Activated B cell treated with CpG ODN at 0.5 μM for 24 hours (primary cell): Measurements from ENCODE around the gene TBX6. TPM values are rescaled to one million over a fixed set of nuclear protein-coding genes. Genes with fewer than 3 reads are reported as not detected.
A peak's percentile ranks its signal among the peaks of the same experiment; 100 is the strongest.

Experiments
- ATAC-seq: fragments of 200-7000 bp; cut with Tn5 transposase; one replicate; pipeline ENCODE4 v1.10.0; 2021; ENCODE audit warnings: low read depth, mild to moderate bottlenecking, moderate library complexity
- CTCF ChIA-PET: fragments of 350-600 bp; sonication (Branson Sonifier 250); formaldehyde crosslinking; loops from one replicate; lab custom pipeline; 2021; ENCODE audit warnings: antibody characterized with exemption; lab: Charles Lee
- POLR2A ChIA-PET: fragments of 350-600 bp; sonication (Branson Sonifier 250); formaldehyde crosslinking; loops from one replicate; lab custom pipeline; 2021; ENCODE audit warnings: antibody characterized with exemption; lab: Charles Lee
- DNase-seq: peaks from one replicate; pipeline ENCODE4 v3.0.0; 2022
- H3K27ac Mint-ChIP-seq: one replicate; pipeline ENCODE4 v1.8.0; 2020; ENCODE audit warnings: mixed read lengths
- H3K27me3 Mint-ChIP-seq: one replicate; pipeline ENCODE4 v1.8.0; 2021; ENCODE audit warnings: mixed read lengths
- H3K36me3 Mint-ChIP-seq: one replicate; pipeline ENCODE4 v1.8.0; 2021; ENCODE audit warnings: low read depth, mixed read lengths
- H3K4me1 Mint-ChIP-seq: one replicate; pipeline ENCODE4 v1.8.0; 2021; ENCODE audit warnings: mixed read lengths
- H3K4me3 Mint-ChIP-seq: one replicate; pipeline ENCODE4 v1.8.0; 2020; ENCODE audit warnings: mild to moderate bottlenecking, mixed read lengths
- H3K9me3 Mint-ChIP-seq: one replicate; pipeline ENCODE4 v1.8.0; 2020; ENCODE audit warnings: mixed read lengths
- intact Hi-C: fragments of 100-400 bp; cut with micrococcal nuclease; formaldehyde crosslinking; loops from one replicate; pipeline ENCODE4 v1.15.1; 2024
- total RNA-seq: library from RNA; stranded (reverse); gene quantifications from 2 replicates; pipeline ENCODE4 v1.2.3, GENCODE V29; 2022
- TF ChIP-seq, protein P1 (sequence below): fragments of 200-600 bp; IDR thresholded peaks from one replicate; pipeline ENCODE4 v1.8.0; 2022; ENCODE audit warnings: antibody characterized with exemption, mild to moderate bottlenecking

The TBX6 gene
- total RNA-seq, 1 donor from 2014 or later = 2.3 TPM

DNA sequence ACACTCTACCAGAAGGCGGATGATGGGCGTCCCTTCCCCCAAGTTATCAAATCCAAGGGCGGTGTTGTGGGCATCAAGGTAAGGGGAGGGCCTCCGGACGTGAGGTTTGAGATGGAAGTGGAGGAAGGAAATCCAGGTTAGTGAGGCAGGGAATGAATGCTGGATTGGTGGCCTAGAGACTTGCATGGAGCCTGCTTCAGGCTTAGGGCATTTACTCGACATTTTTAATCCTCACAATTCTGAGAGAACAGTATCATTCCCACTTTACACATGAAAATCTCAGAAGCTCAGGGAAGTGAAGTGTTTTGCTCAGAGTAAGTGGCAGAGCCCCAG lies 24.2 kb downstream of the TBX6 start:
- H3K27me3 Mint-ChIP-seq = no peaks in the 10 kb centered on the region
- TF ChIP-seq, protein P1, sequence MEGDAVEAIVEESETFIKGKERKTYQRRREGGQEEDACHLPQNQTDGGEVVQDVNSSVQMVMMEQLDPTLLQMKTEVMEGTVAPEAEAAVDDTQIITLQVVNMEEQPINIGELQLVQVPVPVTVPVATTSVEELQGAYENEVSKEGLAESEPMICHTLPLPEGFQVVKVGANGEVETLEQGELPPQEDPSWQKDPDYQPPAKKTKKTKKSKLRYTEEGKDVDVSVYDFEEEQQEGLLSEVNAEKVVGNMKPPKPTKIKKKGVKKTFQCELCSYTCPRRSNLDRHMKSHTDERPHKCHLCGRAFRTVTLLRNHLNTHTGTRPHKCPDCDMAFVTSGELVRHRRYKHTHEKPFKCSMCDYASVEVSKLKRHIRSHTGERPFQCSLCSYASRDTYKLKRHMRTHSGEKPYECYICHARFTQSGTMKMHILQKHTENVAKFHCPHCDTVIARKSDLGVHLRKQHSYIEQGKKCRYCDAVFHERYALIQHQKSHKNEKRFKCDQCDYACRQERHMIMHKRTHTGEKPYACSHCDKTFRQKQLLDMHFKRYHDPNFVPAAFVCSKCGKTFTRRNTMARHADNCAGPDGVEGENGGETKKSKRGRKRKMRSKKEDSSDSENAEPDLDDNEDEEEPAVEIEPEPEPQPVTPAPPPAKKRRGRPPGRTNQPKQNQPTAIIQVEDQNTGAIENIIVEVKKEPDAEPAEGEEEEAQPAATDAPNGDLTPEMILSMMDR = no peak
- DNase-seq (no peak), ATAC-seq (no peak)
- ChIA-PET POLR2A (interaction anchor here (3.5 to 4.8 kb wide), 2 partner anchors 8 to 117 kb away, joined by 75 to 89 read pairs; partner anchors contain the start of genes CORO1A and PPP4C), CTCF (interaction anchor here (0.7 kb wide), 1 partner anchor 333 kb away, joined by 3 read pairs; no protein-coding TSS in a partner anchor)
- H3K9me3 Mint-ChIP-seq = no peaks in the 10 kb centered on the region
- H3K4me3 Mint-ChIP-seq = no peak overlapping the region
- H3K36me3 Mint-ChIP-seq = peaks cover 57% of the 10 kb centered on the region
- H3K4me1 Mint-ChIP-seq = peaks cover 35% of the 10 kb centered on the region
- peak overlapping the region; percentile 24 for H3K27ac Mint-ChIP-seq
- intact Hi-C loops = loop anchor here (10.0 kb wide), 2 partner anchors 337 to 587 kb away; partner anchors contain the start of genes FBRS, PRR14 and ZNF771

DNA sequence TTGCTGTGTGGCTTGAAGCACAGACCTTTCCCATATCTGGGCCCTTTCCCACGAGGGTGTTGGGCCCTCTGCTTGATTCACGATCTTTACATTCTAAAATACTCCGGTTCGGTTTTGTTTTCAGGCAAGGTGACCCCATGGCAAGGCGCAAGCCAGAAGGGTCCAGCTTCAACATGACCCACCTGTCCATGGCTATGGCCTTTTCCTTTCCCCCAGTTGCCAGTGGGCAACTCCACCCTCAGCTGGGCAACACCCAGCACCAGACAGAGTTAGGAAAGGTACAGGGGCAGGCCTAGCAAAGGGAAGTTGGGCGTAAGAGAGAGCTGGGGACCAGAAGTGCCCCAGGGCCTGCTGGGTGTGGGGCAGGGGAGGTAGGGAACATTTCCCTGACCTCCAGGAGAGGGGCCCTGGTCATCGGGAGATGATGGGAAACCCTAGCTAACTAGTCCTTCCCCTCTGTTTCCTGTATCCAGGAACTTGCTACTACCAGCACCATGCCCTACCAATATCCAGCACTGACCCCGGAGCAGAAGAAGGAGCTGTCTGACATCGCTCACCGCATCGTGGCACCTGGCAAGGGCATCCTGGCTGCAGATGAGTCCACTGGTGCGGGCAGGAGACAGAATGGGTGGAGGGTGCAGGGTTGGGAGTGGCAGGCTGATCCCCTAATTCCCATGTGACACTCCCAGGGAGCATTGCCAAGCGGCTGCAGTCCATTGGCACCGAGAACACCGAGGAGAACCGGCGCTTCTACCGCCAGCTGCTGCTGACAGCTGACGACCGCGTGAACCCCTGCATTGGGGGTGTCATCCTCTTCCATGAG lies 24.8 kb downstream of the TBX6 start:
- peak overlapping the region; percentile 99 for H3K4me3 Mint-ChIP-seq
- ChIA-PET POLR2A (interaction anchor here (0.6 to 4.8 kb wide), 8 partner anchors 8 to 1244 kb away, joined by 4 to 116 read pairs (median 10); partner anchors contain the start of genes ATXN2L, CORO1A, PPP4C and TAOK2), CTCF (interaction anchor here (0.7 to 2.9 kb wide), 2 partner anchors 26 to 334 kb away, joined by 3 to 24 read pairs; partner anchors contain the start of gene TBX6)
- DNase-seq (no peak), ATAC-seq (no peak)
- intact Hi-C loops = loop anchor here (10.0 kb wide), 2 partner anchors 338 to 588 kb away; partner anchors contain the start of genes FBRS, PRR14 and ZNF771
- H3K27ac Mint-ChIP-seq = peak overlapping the region; percentile 99
- no peaks in the 10 kb centered on the region for H3K27me3 Mint-ChIP-seq
- H3K9me3 Mint-ChIP-seq = no peaks in the 10 kb centered on the region
- TF ChIP-seq, protein P1 = no peak
- H3K4me1 Mint-ChIP-seq = peaks cover 35% of the 10 kb centered on the region
- H3K36me3 Mint-ChIP-seq = peaks cover 54% of the 10 kb centered on the region

DNA sequence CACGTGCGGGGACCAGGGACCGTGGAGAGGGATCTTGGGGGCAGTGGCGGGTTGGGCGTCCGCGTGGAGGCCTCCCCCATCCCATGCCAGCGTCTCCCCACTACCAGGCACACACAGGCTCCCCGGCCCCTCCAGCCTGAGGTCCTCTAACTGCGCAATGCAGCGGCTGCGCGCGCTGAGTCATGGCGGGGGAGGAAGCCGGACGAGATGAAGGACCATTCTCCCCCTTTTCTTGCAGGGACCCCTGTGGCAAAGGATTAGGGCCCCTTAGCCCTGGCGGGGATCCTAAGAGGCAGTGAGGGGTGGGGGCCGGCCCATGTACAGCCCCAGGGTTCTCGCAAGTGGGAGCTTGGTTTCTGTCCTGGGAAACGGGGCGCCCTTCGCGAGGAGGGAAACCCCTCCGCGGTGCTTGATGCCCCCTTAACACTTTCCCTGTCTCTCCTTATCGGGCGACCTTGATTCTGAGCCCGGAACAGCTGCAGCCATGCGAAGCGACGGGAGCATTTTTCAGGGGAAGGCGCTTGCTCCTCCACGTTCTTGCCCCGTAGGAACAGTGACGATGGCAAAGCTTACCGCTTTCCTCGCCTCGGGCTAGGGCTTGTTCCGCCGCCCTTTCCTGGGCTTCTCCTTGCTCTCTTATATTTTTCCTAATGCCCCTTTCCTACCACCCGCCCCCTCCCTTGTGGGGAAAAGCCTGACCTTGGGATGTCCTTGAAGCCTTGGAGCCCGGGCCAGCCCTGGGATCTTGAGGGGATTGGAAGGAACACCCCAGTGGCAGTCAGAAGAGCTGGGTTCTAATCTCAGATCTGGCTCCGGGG lies 25.6 kb downstream of the TBX6 start:
- Mint-ChIP-seq H3K9me3 (no peaks in the 10 kb centered on the region), H3K27ac (peak overlapping the region; percentile 99), H3K36me3 (peaks cover 46% of the 10 kb centered on the region), H3K4me3 (peak overlapping the region; percentile 99), H3K27me3 (no peaks in the 10 kb centered on the region), H3K4me1 (peaks cover 35% of the 10 kb centered on the region)
- TF ChIP-seq, protein P1 = no peak
- intact Hi-C loops = loop anchor here (1.0 to 10.0 kb wide), 8 partner anchors 9 to 589 kb away; partner anchors contain the start of genes FBRS, INO80E, MAPK3 and PPP4C
- ChIA-PET POLR2A (interaction anchor here (0.6 to 4.8 kb wide), 36 partner anchors 9 to 1243 kb away, joined by 3 to 116 read pairs (median 6); partner anchors contain the start of genes ATXN2L, CORO1A, FBRS and HIRIP3), CTCF (interaction anchor here (2.2 to 2.9 kb wide), 2 partner anchors 26 to 35 kb away, joined by 8 to 24 read pairs; partner anchors contain the start of genes TBX6 and TLCD3B)
- no peak for ATAC-seq
- DNase-seq = no peak

DNA sequence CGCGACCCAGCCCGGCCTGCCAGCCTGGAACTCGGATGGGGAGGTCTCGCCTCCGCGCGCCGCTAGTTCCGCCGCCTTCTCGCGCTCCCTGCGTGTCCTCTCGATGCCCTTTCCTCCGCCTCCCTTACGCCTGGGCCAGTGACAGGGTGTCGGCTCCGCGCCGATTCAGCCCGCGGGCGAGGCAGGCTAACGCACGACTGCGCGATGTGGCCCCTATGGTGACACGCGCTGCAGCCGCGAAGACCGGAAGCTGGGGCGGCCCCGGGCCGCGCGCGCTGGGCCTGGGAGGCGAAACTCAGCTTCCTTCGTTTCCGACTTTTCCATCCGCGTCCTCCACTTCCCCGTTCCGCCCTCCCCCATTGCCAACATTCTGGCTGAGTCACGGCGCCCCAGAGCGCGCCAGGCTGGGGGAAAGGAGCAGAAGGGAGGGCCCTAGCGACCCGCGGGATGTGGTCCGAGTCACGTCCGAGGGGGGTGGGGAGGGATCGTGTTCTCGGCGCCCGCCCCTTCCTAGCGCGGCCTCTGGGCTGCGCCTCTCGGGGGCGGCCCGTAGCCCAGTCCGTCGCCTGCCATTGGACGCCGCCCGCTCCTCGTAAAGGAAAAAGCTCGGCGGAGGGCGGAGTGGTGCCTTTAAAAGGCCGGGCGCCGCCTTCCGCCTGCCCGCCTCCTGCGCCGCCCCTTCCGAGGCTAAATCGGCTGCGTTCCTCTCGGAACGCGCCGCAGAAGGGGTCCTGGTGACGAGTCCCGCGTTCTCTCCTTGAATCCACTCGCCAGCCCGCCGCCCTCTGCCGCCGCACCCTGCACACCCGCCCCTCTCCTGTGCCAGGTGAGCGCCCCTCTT lies 26.4 kb downstream of the TBX6 start, which contains the start of gene ALDOA:
TSS of gene ALDOA (plus strand) at position 659 of the 841 bp plus-strand sequence. CDS start 1,138 bp downstream, outside the sequence.
- ATAC-seq = peak; percentile 86
- H3K27ac Mint-ChIP-seq = peak within 1 kb of the TSS; percentile 99
- no peaks in the 10 kb centered on the region for H3K27me3 Mint-ChIP-seq
- TF ChIP-seq, protein P1 = no peak
- peak; percentile 91 for DNase-seq
- ChIA-PET CTCF (interaction anchor here (0.5 to 2.9 kb wide), 4 partner anchors 10 to 333 kb away, joined by 3 to 24 read pairs (median 6); partner anchors contain the start of genes TBX6 and TLCD3B), POLR2A (interaction anchor here (0.6 to 4.8 kb wide), 37 partner anchors 10 to 1081 kb away, joined by 3 to 116 read pairs (median 6); partner anchors contain the start of genes CORO1A, DCTPP1, FBRS and HIRIP3)
- peaks cover 35% of the 10 kb centered on the region for H3K4me1 Mint-ChIP-seq
- peaks cover 39% of the 10 kb centered on the region for H3K36me3 Mint-ChIP-seq
- H3K4me3 Mint-ChIP-seq = peak within 1 kb of the TSS; percentile 99
- H3K9me3 Mint-ChIP-seq = no peaks in the 10 kb centered on the region
- intact Hi-C loops = loop anchor here (1.0 to 10.0 kb wide), 8 partner anchors 10 to 589 kb away; partner anchors contain the start of genes FBRS, INO80E, MAPK3 and PPP4C
